Measurements from ENCODE around the gene KHDRBS2. TPM values are rescaled to one million over a fixed set of nuclear protein-coding genes. Genes with fewer than 3 reads are reported as not detected.

The KHDRBS2 gene
- total and polyA plus RNA-seq, 2 donors (not counting 1 experiment from before 2014, with no cell fraction given): 8.9 to 9.4 TPM

DNA sequence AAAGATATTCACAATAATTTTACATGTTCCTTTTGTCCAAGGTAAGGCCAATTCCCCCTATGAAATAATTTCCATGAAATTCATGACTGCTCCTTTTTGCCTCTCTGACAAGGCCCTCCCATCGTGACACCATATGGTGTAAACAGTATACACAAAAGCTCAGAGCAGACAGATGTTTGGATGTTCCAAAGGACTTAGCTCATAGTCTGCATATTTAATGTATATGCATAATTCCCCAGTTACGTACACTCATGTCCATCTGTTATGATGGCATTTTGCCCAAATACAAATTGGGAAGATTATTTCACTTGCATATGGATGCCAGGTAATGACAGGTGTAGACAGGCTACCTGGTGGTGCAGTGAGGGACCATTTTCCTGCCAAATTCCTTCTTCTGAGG lies 376.5 kb downstream of the KHDRBS2 start:
- no peak overlapping the region for H3K4me2 ChIP-seq (replicated peaks; ENCODE audit: low read depth, low read length, poor library complexity, severe bottlenecking)
- H3K36me3 ChIP-seq (replicated peaks in 1 of 2; ENCODE audit: control extremely low read depth in 1 of 2, control insufficient read depth in 1 of 2, extremely low read depth in 1 of 2, insufficient read depth in 2 of 2, low read length in 1 of 2): no peaks in the 10 kb centered on the region
- H3K79me2 ChIP-seq (ENCODE audit: control insufficient read depth, insufficient read depth, low read length): no peaks in the 10 kb centered on the region
- WGBS (ENCODE audit: insufficient coverage): 100% methylated on average over 1 of the region's 2 CpGs
- no peak for ATAC-seq (ENCODE audit: low read depth)
- H3K4me3 Mint-ChIP-seq: no peak overlapping the region
- H3K27ac Mint-ChIP-seq: no peak overlapping the region
- no peaks in the 10 kb centered on the region for H3K4me1 ChIP-seq (ENCODE audit: control insufficient read depth in 2 of 2, insufficient read depth in 2 of 2, low read length in 2 of 2)
- intact Hi-C loops (cut with micrococcal nuclease): no loop called here
- H3K27ac ChIP-seq (ENCODE audit: low read length in 2 of 2): no peak overlapping the region
- POLR2A ChIA-PET: no interaction called here
- no peak overlapping the region for H3K4me3 ChIP-seq (ENCODE audit: control extremely low read depth in 1 of 5, extremely low read depth in 1 of 5, insufficient read depth in 1 of 5, low read depth in 2 of 5, low read length in 4 of 5)
- no peak overlapping the region for H2AFZ ChIP-seq (ENCODE audit: insufficient read depth, low read depth, low read length, poor library complexity, severe bottlenecking)
- H4K20me1 ChIP-seq (ENCODE audit: control insufficient read depth, insufficient read depth, low read length, poor library complexity, severe bottlenecking): no peaks in the 10 kb centered on the region
- no peak overlapping the region for H3K9ac ChIP-seq (ENCODE audit: low read length)
- no peak for DNase-seq
- CTCF ChIA-PET: interaction anchor here (0.7 kb wide), 1 partner anchor 613 kb away, joined by 3 read pairs; no protein-coding TSS in a partner anchor
- TF ChIP-seq EZH2 (IDR thresholded peaks at IDR 0.05; ENCODE audit: borderline replicate concordance, insufficient read depth, low read depth, low read length, poor library complexity, severe bottlenecking): no peak
- TF ChIP-seq, protein P1, sequence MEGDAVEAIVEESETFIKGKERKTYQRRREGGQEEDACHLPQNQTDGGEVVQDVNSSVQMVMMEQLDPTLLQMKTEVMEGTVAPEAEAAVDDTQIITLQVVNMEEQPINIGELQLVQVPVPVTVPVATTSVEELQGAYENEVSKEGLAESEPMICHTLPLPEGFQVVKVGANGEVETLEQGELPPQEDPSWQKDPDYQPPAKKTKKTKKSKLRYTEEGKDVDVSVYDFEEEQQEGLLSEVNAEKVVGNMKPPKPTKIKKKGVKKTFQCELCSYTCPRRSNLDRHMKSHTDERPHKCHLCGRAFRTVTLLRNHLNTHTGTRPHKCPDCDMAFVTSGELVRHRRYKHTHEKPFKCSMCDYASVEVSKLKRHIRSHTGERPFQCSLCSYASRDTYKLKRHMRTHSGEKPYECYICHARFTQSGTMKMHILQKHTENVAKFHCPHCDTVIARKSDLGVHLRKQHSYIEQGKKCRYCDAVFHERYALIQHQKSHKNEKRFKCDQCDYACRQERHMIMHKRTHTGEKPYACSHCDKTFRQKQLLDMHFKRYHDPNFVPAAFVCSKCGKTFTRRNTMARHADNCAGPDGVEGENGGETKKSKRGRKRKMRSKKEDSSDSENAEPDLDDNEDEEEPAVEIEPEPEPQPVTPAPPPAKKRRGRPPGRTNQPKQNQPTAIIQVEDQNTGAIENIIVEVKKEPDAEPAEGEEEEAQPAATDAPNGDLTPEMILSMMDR (IDR thresholded peaks at IDR 0.05): no peak
- no peaks in the 10 kb centered on the region for H3K27me3 ChIP-seq (replicated peaks in 1 of 4; ENCODE audit: control extremely low read depth in 1 of 4, control insufficient read depth in 3 of 4, insufficient read depth in 4 of 4, low read length in 3 of 4)
- no peaks in the 10 kb centered on the region for H3K4me1 Mint-ChIP-seq
- H3K9me3 Mint-ChIP-seq (ENCODE audit: insufficient read depth): no peaks in the 10 kb centered on the region
- H3K27me3 Mint-ChIP-seq: no peaks in the 10 kb centered on the region
- H3K9me3 ChIP-seq (ENCODE audit: control extremely low read depth in 1 of 3, control insufficient read depth in 2 of 3, insufficient read depth in 1 of 3, low read length in 2 of 3): no peaks in the 10 kb centered on the region

DNA sequence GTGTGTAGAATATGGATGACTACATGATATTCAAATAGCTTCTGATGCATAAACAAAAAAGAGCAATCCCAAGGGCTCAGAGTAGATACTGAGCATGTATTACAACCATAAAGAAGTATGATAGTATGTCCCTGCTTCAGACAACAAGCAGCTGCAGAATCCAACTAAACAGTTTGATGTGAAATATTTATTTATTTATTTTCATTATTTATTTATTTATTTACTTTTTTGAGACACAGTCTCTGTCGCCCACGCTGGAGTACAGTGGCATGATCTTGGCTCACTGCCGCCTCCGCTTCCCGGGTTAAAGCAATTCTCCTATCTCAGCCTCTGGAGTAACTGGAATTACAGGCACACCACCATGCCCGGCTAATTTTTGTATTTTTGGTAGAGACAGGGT lies 384.3 kb downstream of the KHDRBS2 start:
- Mint-ChIP-seq H3K9me3 (ENCODE audit: insufficient read depth) (no peaks in the 10 kb centered on the region), H3K4me1 (no peaks in the 10 kb centered on the region), H3K27ac (no peak overlapping the region), H3K4me3 (no peak overlapping the region), H3K27me3 (no peaks in the 10 kb centered on the region)
- ATAC-seq (ENCODE audit: low read depth): no peak
- no peak overlapping the region for H3K4me2 ChIP-seq (replicated peaks; ENCODE audit: low read depth, low read length, poor library complexity, severe bottlenecking)
- H3K9ac ChIP-seq (ENCODE audit: low read length): no peak overlapping the region
- TF ChIP-seq, protein P1 (IDR thresholded peaks at IDR 0.05): no peak
- TF ChIP-seq EZH2 (IDR thresholded peaks at IDR 0.05; ENCODE audit: borderline replicate concordance, insufficient read depth, low read depth, low read length, poor library complexity, severe bottlenecking): no peak
- WGBS (ENCODE audit: insufficient coverage): 93% methylated on average over 3 of the region's 6 CpGs
- no peak for DNase-seq
- H3K9me3 ChIP-seq (ENCODE audit: control extremely low read depth in 1 of 3, control insufficient read depth in 2 of 3, insufficient read depth in 1 of 3, low read length in 2 of 3): no peaks in the 10 kb centered on the region
- POLR2A ChIA-PET: no interaction called here
- H3K79me2 ChIP-seq (ENCODE audit: control insufficient read depth, insufficient read depth, low read length): no peaks in the 10 kb centered on the region
- H3K36me3 ChIP-seq (replicated peaks in 1 of 2; ENCODE audit: control extremely low read depth in 1 of 2, control insufficient read depth in 1 of 2, extremely low read depth in 1 of 2, insufficient read depth in 2 of 2, low read length in 1 of 2): no peaks in the 10 kb centered on the region
- no peaks in the 10 kb centered on the region for H3K4me1 ChIP-seq (ENCODE audit: control insufficient read depth in 2 of 2, insufficient read depth in 2 of 2, low read length in 2 of 2)
- CTCF ChIA-PET: no interaction called here
- intact Hi-C loops (cut with micrococcal nuclease): no loop called here
- H3K4me3 ChIP-seq (ENCODE audit: control extremely low read depth in 1 of 5, extremely low read depth in 1 of 5, insufficient read depth in 1 of 5, low read depth in 2 of 5, low read length in 4 of 5): no peak overlapping the region
- H3K27ac ChIP-seq (ENCODE audit: low read length in 2 of 2): no peak overlapping the region
- no peaks in the 10 kb centered on the region for H3K27me3 ChIP-seq (replicated peaks in 1 of 4; ENCODE audit: control extremely low read depth in 1 of 4, control insufficient read depth in 3 of 4, insufficient read depth in 4 of 4, low read length in 3 of 4)
- H4K20me1 ChIP-seq (ENCODE audit: control insufficient read depth, insufficient read depth, low read length, poor library complexity, severe bottlenecking): no peaks in the 10 kb centered on the region
- no peak overlapping the region for H2AFZ ChIP-seq (ENCODE audit: insufficient read depth, low read depth, low read length, poor library complexity, severe bottlenecking)
